K562 (cell line): ENCODE measurements around the gene MAP4K4. TPM values are rescaled to one million over a fixed set of nuclear protein-coding genes. Genes with fewer than 3 reads are reported as not detected.

Experiments
- ARID4B ChIP-seq: sonication (generic); formaldehyde crosslinking; IDR thresholded peaks from 2 replicates; pipeline ENCODE4 v1.8.0; 2022; ENCODE audit warnings: mild to moderate bottlenecking, missing genetic modification reagents
- CHD1 ChIP-seq: fragments of 200-600 bp; sonication (generic); IDR thresholded peaks from one replicate; pipeline ENCODE4 v1.6.1; 2012; ENCODE audit warnings: mild to moderate bottlenecking, moderate library complexity, low read length, inconsistent platforms
- DIDO1 ChIP-seq: fragments of 450-650 bp; IDR thresholded peaks from 2 replicates; pipeline ENCODE4 v1.6.1; 2016; ENCODE audit warnings: low read depth, missing biosample characterization, missing genetic modification characterization
- DNMT1 ChIP-seq: fragments of 450-650 bp; IDR thresholded peaks from 2 replicates; pipeline ENCODE4 v1.6.1; 2016; ENCODE audit warnings: antibody characterized with exemption, mild to moderate bottlenecking
- E2F6 ChIP-seq, 2 experiments: IDR thresholded peaks; 2 replicates each; pipeline ENCODE4 v1.6.1; 2011; ENCODE audit warnings: borderline replicate concordance in 1 of 2, control low read depth in 1 of 2, low read depth in 1 of 2, low read length in 1 of 2, mild to moderate bottlenecking in 1 of 2, mixed read lengths in 1 of 2, moderate library complexity in 1 of 2; ENCODE audit not compliant: insufficient read depth in 1 of 2, insufficient read length in 1 of 2, poor library complexity in 1 of 2, severe bottlenecking in 1 of 2; ENCODE audit errors: extremely low read depth in 1 of 2
- FOXJ3 ChIP-seq: sonication (generic); formaldehyde crosslinking; IDR thresholded peaks from 2 replicates; pipeline ENCODE4 v1.4.0; 2020; ENCODE audit warnings: mild to moderate bottlenecking, missing genetic modification reagents
- RAD21 ChIP-seq, 2 experiments: fragments of 250-450 bp in 1 of 2; fragments of 450-650 bp in 1 of 2; sonication (Bioruptor Pico) in 1 of 2; formaldehyde crosslinking in 1 of 2; IDR thresholded peaks in 1 of 2; conservative IDR thresholded peaks in 1 of 2; 2 replicates each; pipeline versions ENCODE4 v1.4.0 to v1.8.0; 2020 to 2022; ENCODE audit warnings: mild to moderate bottlenecking in 2 of 2, moderate library complexity in 1 of 2
- RUNX1 ChIP-seq: sonication (generic); IDR thresholded peaks from 2 replicates; pipeline ENCODE4 v1.6.1; 2016; ENCODE audit warnings: antibody characterized with exemption, low read depth
- ZBTB8A ChIP-seq: fragments of 450-650 bp; IDR thresholded peaks from 2 replicates; pipeline ENCODE4 v1.6.1; 2018; ENCODE audit warnings: mild to moderate bottlenecking, moderate library complexity; ENCODE audit not compliant: partially characterized antibody
- polyA plus RNA-seq, 8 experiments: library from polyadenylated mRNA; depleted of rRNA in 4 of 8; stranded (reverse) in 5 of 8; unstranded in 3 of 8; fragments of >200 nt; fragmentation: Nextera tagmentation in 2 of 8; fragmentation: Illumina TruSeq in 1 of 8; extraction: Ambion mirVana in 2 of 8; extraction: Trizol in 1 of 8; gene quantifications; 2 replicates each; pipeline versions ENCODE4 v1.2.1 to v1.2.3, GENCODE V29; 2011 to 2014; ENCODE audit warnings: inconsistent platforms in 1 of 8, missing spikeins in 1 of 8
- total RNA-seq, 7 experiments: library from RNA; depleted of rRNA in 6 of 7; stranded (reverse); fragments of >200 nt in 6 of 7; fragmentation: Illumina TruSeq in 2 of 7; extraction: Trizol in 2 of 7; gene quantifications; 2 replicates each; pipeline versions ENCODE4 v1.2.1 to v1.2.3, GENCODE V29; 2011 to 2021; ENCODE audit warnings: low replicate concordance in 1 of 7

Gene MAP4K4
- total and polyA plus RNA-seq, 9 of the 15 experiments (the other 6 are each of a cell fraction or from before 2014, with no cell fraction given), result 7.6 to 76.4 (median 50.6) TPM

GRCh38 chr2:101930019-101930418 is 232.5 kb downstream of the MAP4K4 start (continued):
- TF ChIP-seq DIDO1 (no peak), CHD1 (no peak), E2F6 (IDR thresholded peaks at IDR 0.05; ENCODE audit: borderline replicate concordance in 1 of 2, extremely low read depth in 1 of 2, insufficient read depth in 1 of 2, insufficient read length in 1 of 2, low read depth in 1 of 2, low read length in 1 of 2, poor library complexity in 1 of 2, severe bottlenecking in 1 of 2) (no peak), ARID4B (CRISPR knock-in tag) (no peak), RAD21 (CRISPR knock-in tag; conservative IDR thresholded peaks at IDR 0.05 in 1 of 2, IDR thresholded peaks at IDR 0.05 in 1 of 2) (no peak), ZBTB8A (no peak), RUNX1 (no peak), DNMT1 (no peak), FOXJ3 (CRISPR knock-in tag) (no peak)
